IPS DF 6.9 (cell line): ENCODE results near the gene DMD.

Experiments
- DNase-seq: peaks from one replicate; pipeline ENCODE4 v3.0.0-alpha.2; 2013; ENCODE audit warnings: low read depth, low spot score
- H3K27ac ChIP-seq: one replicate; pipeline ENCODE4 v1.5.1; 2013; ENCODE audit warnings: low read length, control low read depth
- H3K27me3 ChIP-seq: 2 replicates; pipeline ENCODE4 v1.6.1; 2013; ENCODE audit warnings: mild to moderate bottlenecking, low read length; ENCODE audit not compliant: control insufficient read depth, insufficient read depth
- H3K36me3 ChIP-seq: 2 replicates; pipeline ENCODE4 v1.6.1; 2013; ENCODE audit warnings: low read length; ENCODE audit not compliant: control insufficient read depth, insufficient read depth
- H3K4me1 ChIP-seq: 2 replicates; pipeline ENCODE4 v1.6.1; 2013; ENCODE audit warnings: low read length; ENCODE audit not compliant: control insufficient read depth, insufficient read depth
- H3K4me3 ChIP-seq: 2 replicates; pipeline ENCODE4 v1.5.1; 2013; ENCODE audit warnings: mild to moderate bottlenecking, low read length
- H3K9me3 ChIP-seq: 2 replicates; pipeline ENCODE4 v1.6.1; 2013; ENCODE audit warnings: low read length, inconsistent platforms; ENCODE audit not compliant: control insufficient read depth, insufficient read depth
- WGBS: extraction: QIAGEN DNeasy Blood & Tissue Kit; methylation state at CpG from one replicate; pipeline ENCODE4 v1.1.7; 2013; ENCODE audit warnings: mixed read lengths, missing lambda C conversion rate; ENCODE audit not compliant: insufficient read length, insufficient coverage; 5-methylcytosine and 5-hydroxymethylcytosine counted together

Gene DMD

GRCh38 chrX:31302573-31303075 is 1908.7 kb downstream of the DMD start:
- Histone ChIP-seq H3K9me3 (no peaks in the 10 kb centered on the region), H3K27ac (no peak overlapping the region), H3K4me1 (no peaks in the 10 kb centered on the region), H3K36me3 (no peaks in the 10 kb centered on the region), H3K4me3 (no peak overlapping the region), H3K27me3 (no peaks in the 10 kb centered on the region)
- no CpG with 5 or more reads among the region's 1 CpG for WGBS
- DNase-seq, result no peak

- Histone ChIP-seq H3K27ac (no peak overlapping the region), H3K4me3 (no peak overlapping the region), H3K9me3 (no peaks in the 10 kb centered on the region), H3K4me1 (no peaks in the 10 kb centered on the region), H3K36me3 (no peaks in the 10 kb centered on the region), H3K27me3 (no peaks in the 10 kb centered on the region)
- no CpG with 5 or more reads among the region's 2 CpGs for WGBS
- no peak for DNase-seq
These were observed 1909.4 kb downstream of the DMD start for GRCh38 chrX:31301941-31302340.

- no peak overlapping the region for H3K4me3 ChIP-seq
These were observed 1910.1 kb downstream of the DMD start for GRCh38 chrX:31301203-31301602.

DNA sequence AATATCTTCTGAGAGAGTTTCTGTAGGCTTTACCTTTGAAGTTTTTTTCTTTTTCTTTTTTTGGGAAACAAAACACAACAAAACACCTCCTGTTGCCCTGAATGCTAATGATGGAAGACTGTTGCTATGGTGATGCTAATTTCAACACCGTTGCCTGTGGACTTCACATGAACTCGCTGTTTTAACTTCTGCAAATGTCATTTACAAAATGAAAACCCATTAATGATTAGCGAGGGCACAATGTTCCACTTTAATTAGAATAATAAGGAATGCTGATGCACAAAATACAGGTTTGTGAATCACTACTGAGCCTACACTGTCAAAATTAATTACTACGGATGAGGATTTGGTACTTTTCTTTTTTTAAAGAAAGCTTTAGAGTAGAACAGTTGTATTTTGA is 1912.4 kb downstream of the DMD start:
- H3K4me1 ChIP-seq, result no peaks in the 10 kb centered on the region
- H3K9me3 ChIP-seq, result no peaks in the 10 kb centered on the region
- DNase-seq, result no peak
- no peaks in the 10 kb centered on the region for H3K36me3 ChIP-seq
- no peak overlapping the region for H3K27ac ChIP-seq
- H3K27me3 ChIP-seq, result no peaks in the 10 kb centered on the region
- WGBS, result no CpG with 5 or more reads among the region's 4 CpGs
- H3K4me3 ChIP-seq, result no peak overlapping the region

More at GRCh38 chrX:31301203-31301602, 1910.1 kb downstream of the DMD start:
- Histone ChIP-seq H3K27ac (no peak overlapping the region), H3K27me3 (no peaks in the 10 kb centered on the region), H3K36me3 (no peaks in the 10 kb centered on the region), H3K9me3 (no peaks in the 10 kb centered on the region), H3K4me1 (no peaks in the 10 kb centered on the region)
- no peak for DNase-seq
- no CpG with 5 or more reads among the region's 2 CpGs for WGBS

- no peaks in the 10 kb centered on the region for H3K36me3 ChIP-seq
- no peaks in the 10 kb centered on the region for H3K27me3 ChIP-seq
- no peak overlapping the region for H3K27ac ChIP-seq
- no peak for DNase-seq
- H3K4me1 ChIP-seq, result no peaks in the 10 kb centered on the region
- H3K4me3 ChIP-seq, result no peak overlapping the region
- no peaks in the 10 kb centered on the region for H3K9me3 ChIP-seq
These were observed 1913.5 kb downstream of the DMD start for GRCh38 chrX:31297881-31298280.

GRCh38 chrX:31294475-31294874 is 1916.9 kb downstream of the DMD start:
- H3K27me3 ChIP-seq, result no peaks in the 10 kb centered on the region
- no peak overlapping the region for H3K27ac ChIP-seq
- H3K4me1 ChIP-seq, result no peaks in the 10 kb centered on the region
- no peak overlapping the region for H3K4me3 ChIP-seq
- no peaks in the 10 kb centered on the region for H3K9me3 ChIP-seq
- no peaks in the 10 kb centered on the region for H3K36me3 ChIP-seq
- no peak for DNase-seq
- no CpG with 5 or more reads among the region's 3 CpGs for WGBS

- no peaks in the 10 kb centered on the region for H3K36me3 ChIP-seq
- H3K9me3 ChIP-seq, result no peaks in the 10 kb centered on the region
- no CpG with 5 or more reads among the region's 6 CpGs for WGBS
- H3K27me3 ChIP-seq, result no peaks in the 10 kb centered on the region
- H3K4me3 ChIP-seq, result no peak overlapping the region
- no peak overlapping the region for H3K27ac ChIP-seq
- H3K4me1 ChIP-seq, result no peaks in the 10 kb centered on the region
- DNase-seq, result no peak
These were observed 1917.9 kb downstream of the DMD start for GRCh38 chrX:31293409-31293808.

DNA sequence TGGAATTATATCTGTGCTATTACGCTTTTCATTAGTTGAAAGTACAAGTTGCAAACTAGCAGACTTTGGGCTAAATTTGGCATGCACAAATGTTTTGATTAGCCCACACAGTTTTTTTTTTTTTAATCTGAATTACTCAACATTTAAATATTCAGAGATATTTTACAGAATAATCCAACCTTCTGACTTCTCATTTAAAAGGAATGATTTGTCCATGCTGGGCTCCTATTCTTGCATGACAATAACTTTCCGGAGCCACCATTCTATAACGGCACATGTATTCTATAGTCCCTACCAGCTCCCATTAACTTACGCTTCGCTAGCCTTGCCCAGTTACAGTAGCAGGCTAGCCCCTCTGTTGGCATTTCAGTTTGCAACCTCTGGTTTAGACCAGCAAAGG is 1920.2 kb downstream of the DMD start:
- no CpG with 5 or more reads among the region's 5 CpGs for WGBS
- Histone ChIP-seq H3K27ac (no peak overlapping the region), H3K4me1 (no peaks in the 10 kb centered on the region), H3K9me3 (no peaks in the 10 kb centered on the region), H3K27me3 (no peaks in the 10 kb centered on the region), H3K4me3 (no peak overlapping the region), H3K36me3 (no peaks in the 10 kb centered on the region)
- no peak for DNase-seq

DNA sequence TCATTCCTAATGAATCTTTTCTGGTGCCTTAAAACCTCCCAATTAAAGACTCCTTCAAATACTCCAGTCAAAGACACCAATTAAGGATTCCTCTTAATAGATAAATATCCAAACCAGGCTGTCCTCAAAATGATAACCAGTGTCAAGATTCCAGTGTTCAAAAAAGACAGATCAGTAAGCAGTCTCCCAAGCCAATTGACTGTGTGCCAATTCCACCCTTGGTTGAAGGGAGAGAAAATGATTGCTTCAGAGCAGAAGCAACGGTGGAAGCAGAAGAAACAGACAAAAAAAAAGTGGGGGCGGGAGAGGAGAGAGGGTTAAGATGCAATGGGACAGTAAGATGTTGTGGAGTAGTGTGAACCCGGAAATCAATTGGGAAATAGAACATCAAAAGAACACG is 1923.5 kb downstream of the DMD start:
- Histone ChIP-seq H3K9me3 (no peaks in the 10 kb centered on the region), H3K4me3 (no peak overlapping the region), H3K27ac (no peak overlapping the region), H3K4me1 (no peaks in the 10 kb centered on the region), H3K27me3 (no peaks in the 10 kb centered on the region), H3K36me3 (no peaks in the 10 kb centered on the region)
- WGBS, result no CpG with 5 or more reads among the region's 4 CpGs
- no peak for DNase-seq

DNA sequence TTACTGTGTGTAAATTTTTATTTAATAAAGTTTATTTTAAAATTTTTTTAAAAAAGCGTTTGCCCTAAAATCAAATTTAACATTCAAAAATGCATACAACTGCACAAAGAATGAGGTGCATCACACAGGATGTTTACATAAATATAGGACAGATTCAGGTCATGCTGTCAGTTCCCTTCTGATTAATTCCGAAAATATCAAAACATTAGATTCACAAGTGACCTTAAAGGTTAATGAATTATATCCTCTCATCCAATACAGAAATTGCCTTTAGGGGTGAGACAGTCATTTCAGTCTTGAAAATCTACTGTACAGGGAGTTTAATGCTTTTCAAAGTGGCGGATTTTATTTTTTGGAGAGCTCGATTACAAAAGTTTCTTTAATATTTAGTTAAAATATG is 1930.8 kb downstream of the DMD start:
- Histone ChIP-seq H3K27ac (no peak overlapping the region), H3K9me3 (no peaks in the 10 kb centered on the region), H3K4me1 (no peaks in the 10 kb centered on the region), H3K36me3 (no peaks in the 10 kb centered on the region), H3K4me3 (no peak overlapping the region), H3K27me3 (no peaks in the 10 kb centered on the region)
- WGBS, result no CpG with 5 or more reads among the region's 4 CpGs
- no peak for DNase-seq

DNA sequence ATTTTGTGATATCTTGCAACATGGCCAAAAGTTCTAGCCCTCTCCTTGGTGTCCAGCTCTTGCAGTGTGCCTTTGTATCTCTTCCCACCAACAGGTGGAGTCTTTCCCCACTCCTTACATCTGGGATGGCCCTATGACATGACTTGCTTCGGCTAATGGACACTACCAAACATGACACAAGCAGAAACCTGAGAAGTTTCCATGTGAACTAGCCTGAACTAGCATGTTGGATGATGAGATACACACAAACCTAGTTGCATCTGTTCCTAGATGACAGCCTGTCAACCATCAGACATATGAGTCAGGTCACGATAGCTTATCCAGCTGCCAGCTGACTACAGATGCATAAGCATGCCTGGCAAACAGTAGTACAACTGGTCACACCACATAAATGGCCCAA is 1932.0 kb downstream of the DMD start:
- no CpG with 5 or more reads among the region's 2 CpGs for WGBS
- Histone ChIP-seq H3K27ac (no peak overlapping the region), H3K4me3 (no peak overlapping the region), H3K4me1 (no peaks in the 10 kb centered on the region), H3K36me3 (no peaks in the 10 kb centered on the region), H3K9me3 (no peaks in the 10 kb centered on the region), H3K27me3 (no peaks in the 10 kb centered on the region)
- DNase-seq, result no peak
